PC-9 (cell line): ENCODE data around the gene VAT1L. TPM values are rescaled to one million over a fixed set of nuclear protein-coding genes. Genes with fewer than 3 reads are reported as not detected.

Experiments
- BruUV-seq: library from RNA; stranded (reverse); fragments of 400-500 nt; replicated peaks from 2 replicates; lab custom pipeline; 2021; lab: Mats Ljungman, UMichigan
- CTCF ChIA-PET: fragments of 300-600 bp; sonication (Branson Sonifier 250); formaldehyde crosslinking; loops from one replicate; lab custom pipeline; 2022; ENCODE audit warnings: antibody characterized with exemption; lab: Charles Lee
- POLR2A ChIA-PET: fragments of 300-600 bp; sonication (Branson Sonifier 250); formaldehyde crosslinking; loops from one replicate; lab custom pipeline; 2022; ENCODE audit warnings: antibody characterized with exemption; ENCODE audit not compliant: unreplicated experiment; lab: Charles Lee
- DNase-seq, 2 experiments: peaks; one replicate each; pipeline versions ENCODE4 v3.0.0 to v3.0.0-alpha.2; 2015 to 2022; ENCODE audit warnings: mixed read lengths in 1 of 2
- H2AFZ ChIP-seq: fragments of 200-600 bp; sonication (generic); 2 replicates; pipeline ENCODE4 v1.8.1; 2017; ENCODE audit warnings: antibody characterized with exemption
- H3F3A ChIP-seq: fragments of 200-600 bp; sonication (generic); 2 replicates; pipeline ENCODE4 v1.8.1; 2017; ENCODE audit warnings: antibody characterized with exemption, mild to moderate bottlenecking, low read depth; ENCODE audit not compliant: insufficient read depth
- H3K27ac ChIP-seq: fragments of 200-600 bp; sonication (generic); 2 replicates; pipeline ENCODE4 v1.6.1; 2016; ENCODE audit warnings: mixed run types
- H3K27me3 ChIP-seq: fragments of 200-600 bp; sonication (generic); 2 replicates; pipeline ENCODE4 v1.6.1; 2016; ENCODE audit warnings: low read depth, mixed run types; ENCODE audit not compliant: insufficient read depth
- H3K36me3 ChIP-seq: fragments of 200-600 bp; sonication (generic); 2 replicates; pipeline ENCODE4 v1.6.1; 2016; ENCODE audit warnings: low read depth, mixed run types
- H3K4me1 ChIP-seq: fragments of 200-600 bp; sonication (generic); replicated peaks from 2 replicates; pipeline ENCODE4 v1.6.1; 2016; ENCODE audit warnings: mixed run types; ENCODE audit not compliant: insufficient read depth
- H3K4me2 ChIP-seq: fragments of 200-600 bp; sonication (generic); 2 replicates; pipeline ENCODE4 v1.6.1; 2017; ENCODE audit warnings: mixed run types
- H3K4me3 ChIP-seq: fragments of 200-600 bp; sonication (generic); 2 replicates; pipeline ENCODE4 v1.6.1; 2016; ENCODE audit warnings: mixed run types
- H3K79me2 ChIP-seq: fragments of 200-600 bp; sonication (generic); 2 replicates; pipeline ENCODE4 v1.6.1; 2017; ENCODE audit warnings: low read depth, mixed run types
- H3K9me2 ChIP-seq: fragments of 200-600 bp; sonication (generic); 2 replicates; pipeline ENCODE4 v1.8.1; 2017; ENCODE audit warnings: mild to moderate bottlenecking; ENCODE audit not compliant: insufficient read depth
- H3K9me3 ChIP-seq: fragments of 200-600 bp; sonication (generic); 2 replicates; pipeline ENCODE4 v1.8.1; 2016; ENCODE audit warnings: low read depth; ENCODE audit not compliant: insufficient read depth
- H4K20me1 ChIP-seq: fragments of 200-600 bp; sonication (generic); 2 replicates; pipeline ENCODE4 v1.8.1; 2017; ENCODE audit not compliant: insufficient read depth
- EZH2 ChIP-seq: fragments of 200-600 bp; sonication (generic); IDR thresholded peaks from 2 replicates; pipeline ENCODE4 v1.8.0; 2017; ENCODE audit warnings: antibody characterized with exemption, low read depth
- intact Hi-C: fragments of 100-400 bp; cut with micrococcal nuclease; formaldehyde crosslinking; loops from one replicate; pipeline ENCODE4 v1.10.0; 2022; ENCODE audit not compliant: unreplicated experiment
- total RNA-seq: library from RNA; stranded (reverse); gene quantifications from 2 replicates; pipeline ENCODE4 v1.2.3, GENCODE V29; 2021
- TF ChIP-seq, protein P1 (sequence below): fragments of 200-600 bp; sonication (generic); conservative IDR thresholded peaks from 2 replicates; pipeline ENCODE4 v1.6.1; 2017; ENCODE audit warnings: mixed run types, antibody characterized with exemption, mild to moderate bottlenecking, moderate library complexity

VAT1L gene
- total RNA-seq, 1 experiment from 2014 or later: not detected

DNA sequence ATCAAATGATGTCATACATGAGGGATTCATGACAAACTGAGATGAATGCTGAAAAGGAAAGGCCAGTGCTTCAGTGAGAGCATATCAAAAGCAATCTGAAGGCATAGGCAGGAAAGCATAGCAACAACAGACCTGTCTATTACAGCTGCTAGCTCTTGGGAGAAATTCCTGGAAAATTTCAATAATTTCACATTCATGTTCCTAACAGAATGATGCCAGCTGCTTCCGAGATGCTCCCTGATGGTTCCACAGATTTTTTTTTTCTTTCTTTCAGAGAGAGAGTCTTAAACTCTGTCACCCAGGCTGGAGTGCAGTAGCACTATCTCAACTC lies 183.7 kb downstream of the VAT1L start:
- no peaks in the 10 kb centered on the region for H3K4me1 ChIP-seq
- ChIA-PET POLR2A (no interaction called here), CTCF (no interaction called here)
- H3F3A ChIP-seq: no peaks in the 10 kb centered on the region
- no peak for TF ChIP-seq EZH2
- no peak for DNase-seq
- H3K4me2 ChIP-seq: no peak overlapping the region
- intact Hi-C loops: no loop called here
- H3K27me3 ChIP-seq: peaks cover 20% of the 10 kb centered on the region
- no peaks in the 10 kb centered on the region for H3K9me2 ChIP-seq
- H3K4me3 ChIP-seq: no peak overlapping the region
- H3K27ac ChIP-seq: no peak overlapping the region
- H3K79me2 ChIP-seq: no peaks in the 10 kb centered on the region
- no peaks in the 10 kb centered on the region for H3K36me3 ChIP-seq
- BruUV-seq: no TSS peak
- no peaks in the 10 kb centered on the region for H4K20me1 ChIP-seq
- no peak overlapping the region for H2AFZ ChIP-seq
- H3K9me3 ChIP-seq: no peaks in the 10 kb centered on the region

DNA sequence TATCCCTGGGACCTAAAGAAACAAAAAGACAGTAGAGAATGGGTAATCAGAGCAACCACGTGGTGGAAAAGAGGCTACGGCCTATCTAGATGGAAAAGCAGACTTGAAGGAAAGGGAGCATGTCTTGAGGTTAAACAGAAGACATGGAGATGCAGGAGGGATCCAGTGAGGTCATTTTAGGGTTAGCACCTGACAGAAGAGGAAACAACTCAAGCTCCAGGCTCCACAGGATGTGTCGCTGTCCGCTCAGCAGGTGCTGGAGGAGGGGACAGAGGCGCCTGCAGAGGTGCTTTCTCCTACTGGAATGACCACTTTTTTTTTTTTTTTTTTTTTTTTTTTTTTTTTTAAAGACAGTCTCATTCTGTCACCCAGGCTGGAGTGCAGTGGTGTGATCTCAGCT lies 186.5 kb downstream of the VAT1L start:
- H3K27ac ChIP-seq: no peak overlapping the region
- H3K36me3 ChIP-seq: no peaks in the 10 kb centered on the region
- no TSS peak for BruUV-seq
- TF ChIP-seq, protein P1, sequence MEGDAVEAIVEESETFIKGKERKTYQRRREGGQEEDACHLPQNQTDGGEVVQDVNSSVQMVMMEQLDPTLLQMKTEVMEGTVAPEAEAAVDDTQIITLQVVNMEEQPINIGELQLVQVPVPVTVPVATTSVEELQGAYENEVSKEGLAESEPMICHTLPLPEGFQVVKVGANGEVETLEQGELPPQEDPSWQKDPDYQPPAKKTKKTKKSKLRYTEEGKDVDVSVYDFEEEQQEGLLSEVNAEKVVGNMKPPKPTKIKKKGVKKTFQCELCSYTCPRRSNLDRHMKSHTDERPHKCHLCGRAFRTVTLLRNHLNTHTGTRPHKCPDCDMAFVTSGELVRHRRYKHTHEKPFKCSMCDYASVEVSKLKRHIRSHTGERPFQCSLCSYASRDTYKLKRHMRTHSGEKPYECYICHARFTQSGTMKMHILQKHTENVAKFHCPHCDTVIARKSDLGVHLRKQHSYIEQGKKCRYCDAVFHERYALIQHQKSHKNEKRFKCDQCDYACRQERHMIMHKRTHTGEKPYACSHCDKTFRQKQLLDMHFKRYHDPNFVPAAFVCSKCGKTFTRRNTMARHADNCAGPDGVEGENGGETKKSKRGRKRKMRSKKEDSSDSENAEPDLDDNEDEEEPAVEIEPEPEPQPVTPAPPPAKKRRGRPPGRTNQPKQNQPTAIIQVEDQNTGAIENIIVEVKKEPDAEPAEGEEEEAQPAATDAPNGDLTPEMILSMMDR: no peak
- TF ChIP-seq EZH2: no peak
- DNase-seq: no peak
- H4K20me1 ChIP-seq: no peaks in the 10 kb centered on the region
- no peaks in the 10 kb centered on the region for H3K9me3 ChIP-seq
- peaks cover 40% of the 10 kb centered on the region for H3K27me3 ChIP-seq
- intact Hi-C loops: no loop called here
- ChIA-PET POLR2A (no interaction called here), CTCF (no interaction called here)
- H2AFZ ChIP-seq: no peak overlapping the region
- H3F3A ChIP-seq: no peaks in the 10 kb centered on the region
- no peak overlapping the region for H3K4me3 ChIP-seq
- H3K9me2 ChIP-seq: no peaks in the 10 kb centered on the region
- no peaks in the 10 kb centered on the region for H3K4me1 ChIP-seq
- no peaks in the 10 kb centered on the region for H3K79me2 ChIP-seq
- no peak overlapping the region for H3K4me2 ChIP-seq

DNA sequence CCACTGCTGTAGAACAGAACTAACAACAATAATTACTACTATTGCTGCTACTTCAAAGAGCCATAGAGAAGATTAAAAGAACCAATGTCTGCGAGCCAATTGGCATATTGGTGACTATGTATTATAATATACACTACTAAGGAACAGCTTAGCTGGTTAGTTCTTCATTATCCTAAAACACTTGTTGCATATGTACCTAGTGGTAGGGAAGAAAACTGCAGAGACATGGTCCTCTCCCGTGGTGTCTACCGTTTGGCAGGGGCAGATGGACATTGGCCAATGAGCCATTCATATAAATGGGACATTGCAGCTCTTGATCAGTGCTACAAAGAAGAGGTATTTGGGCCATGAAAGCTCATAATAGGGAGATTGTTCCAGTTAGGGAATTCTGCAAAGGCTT lies 187.6 kb downstream of the VAT1L start:
- TF ChIP-seq, protein P1: no peak
- TF ChIP-seq EZH2: no peak
- Histone ChIP-seq H3K27ac (no peak overlapping the region), H4K20me1 (no peaks in the 10 kb centered on the region), H3K4me3 (no peak overlapping the region), H3K36me3 (no peaks in the 10 kb centered on the region), H3K9me3 (no peaks in the 10 kb centered on the region), H3K27me3 (peaks cover 47% of the 10 kb centered on the region), H2AFZ (no peak overlapping the region), H3K9me2 (no peaks in the 10 kb centered on the region), H3K79me2 (no peaks in the 10 kb centered on the region), H3K4me1 (no peaks in the 10 kb centered on the region), H3K4me2 (no peak overlapping the region), H3F3A (no peaks in the 10 kb centered on the region)
- POLR2A ChIA-PET: no interaction called here
- no TSS peak for BruUV-seq
- CTCF ChIA-PET: no interaction called here
- intact Hi-C loops: no loop called here
- DNase-seq: no peak

DNA sequence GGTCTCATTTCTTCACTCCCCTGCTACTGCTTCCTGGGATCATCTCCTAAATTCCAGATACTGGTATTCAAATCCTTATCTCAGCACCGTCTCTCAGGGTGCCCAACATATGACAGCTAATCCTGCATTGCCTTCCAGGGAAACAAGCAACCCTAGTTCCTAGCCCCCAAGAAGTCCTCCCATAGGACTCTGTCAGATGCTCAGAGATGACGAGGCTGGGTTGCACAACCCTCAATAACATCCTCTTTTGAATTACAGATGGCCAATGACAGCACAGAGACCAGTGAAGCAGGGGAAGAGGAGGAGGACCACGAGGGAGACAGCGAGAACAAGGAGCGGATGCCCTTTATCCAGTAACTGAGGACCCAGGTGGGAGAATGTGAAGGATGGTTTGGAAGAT lies 189.0 kb downstream of the VAT1L start:
- Histone ChIP-seq H3K4me3 (no peak overlapping the region), H3K27ac (no peak overlapping the region), H3K9me3 (no peaks in the 10 kb centered on the region), H3K36me3 (no peaks in the 10 kb centered on the region), H3K79me2 (no peaks in the 10 kb centered on the region), H3K27me3 (peaks cover 51% of the 10 kb centered on the region), H4K20me1 (no peaks in the 10 kb centered on the region), H3F3A (no peaks in the 10 kb centered on the region), H3K9me2 (no peaks in the 10 kb centered on the region), H3K4me1 (no peaks in the 10 kb centered on the region), H3K4me2 (no peak overlapping the region), H2AFZ (no peak overlapping the region)
- no peak for DNase-seq
- CTCF ChIA-PET: no interaction called here
- POLR2A ChIA-PET: no interaction called here
- BruUV-seq: no TSS peak
- intact Hi-C loops: no loop called here
- TF ChIP-seq EZH2: no peak
- TF ChIP-seq, protein P1: no peak
